Measurements from ENCODE around the gene RASD2.

Gene RASD2

GRCh38 chr22:35587896-35588295 lies 47.3 kb downstream of the RASD2 start:
- no peak for DNase-seq

- no peak for DNase-seq
Observed at GRCh38 chr22:35589071-35589755, 48.6 kb downstream of the RASD2 start.

- DNase-seq, result no peak
Observed at GRCh38 chr22:35589756-35590093, 49.1 kb downstream of the RASD2 start.

- no peak for DNase-seq
Observed at GRCh38 chr22:35590634-35591295, 50.1 kb downstream of the RASD2 start.

GRCh38 chr22:35591714-35592417 lies 51.2 kb downstream of the RASD2 start:
- no peak for DNase-seq

- DNase-seq, result no peak
Observed at GRCh38 chr22:35592418-35592967, 51.9 kb downstream of the RASD2 start.

- no peak for DNase-seq
Observed at GRCh38 chr22:35593071-35593890, 52.6 kb downstream of the RASD2 start.

- no peak for DNase-seq
Observed at GRCh38 chr22:35593891-35594470, 53.4 kb downstream of the RASD2 start.

GRCh38 chr22:35594686-35595085 lies 54.1 kb downstream of the RASD2 start:
- peak in 1 of 2 experiments; percentile 16 for DNase-seq

GRCh38 chr22:35596821-35597220 lies 56.2 kb downstream of the RASD2 start:
- DNase-seq, result no peak

GRCh38 chr22:35597692-35598395 lies 57.2 kb downstream of the RASD2 start:
- DNase-seq, result no peak

GRCh38 chr22:35598396-35598710 lies 57.7 kb downstream of the RASD2 start:
- no peak for DNase-seq

GRCh38 chr22:35599364-35599763 lies 58.7 kb downstream of the RASD2 start:
- DNase-seq, result no peak

GRCh38 chr22:35600476-35600875 lies 59.8 kb downstream of the RASD2 start:
- DNase-seq, result no peak

- no peak for DNase-seq
Observed at GRCh38 chr22:35601013-35601580, 60.5 kb downstream of the RASD2 start.

- no peak for DNase-seq
Observed at GRCh38 chr22:35601743-35602615, 61.3 kb downstream of the RASD2 start.
